Measurements from ENCODE around the gene ASL.
"Not testable (repeated sequence)": the region's sequence is repeated elsewhere in the genome, so short reads cannot be mapped to it uniquely, and the experiment has no call there.

DNA sequence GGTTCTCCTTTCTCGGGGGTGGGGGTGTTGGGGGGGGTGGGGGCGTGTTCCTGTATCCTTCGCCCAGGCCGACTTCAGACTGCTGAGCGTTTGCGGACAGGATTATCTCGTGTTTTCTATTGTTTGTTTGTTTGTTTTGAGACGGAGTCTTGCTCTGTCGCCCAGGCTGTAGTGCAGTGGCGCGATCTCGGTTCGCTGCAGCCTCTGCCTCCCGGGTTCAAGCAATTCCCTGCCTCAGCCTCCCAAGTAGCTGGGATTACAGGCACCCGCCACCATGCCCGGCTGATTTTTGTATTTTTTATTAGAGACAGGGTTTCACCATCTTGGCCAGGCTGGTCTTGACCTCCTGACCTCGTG is 31.1 kb upstream of the ASL start:
- not testable (repeated sequence) for TF ChIP-seq EZH2 (IDR thresholded peaks at IDR 0.05; ENCODE audit: insufficient read depth, poor library complexity, severe bottlenecking); EZH2phosphoT487 (IDR thresholded peaks at IDR 0.05; ENCODE audit: insufficient read depth, low read depth)

Data from GM23248 (cell line).